GM23338 (cell line): ENCODE results near the gene ALDH9A1.

Experiments used
- CREB1 ChIP-seq: fragments of 250-450 bp; sonication (Bioruptor Pico); IDR thresholded peaks from 2 replicates; pipeline ENCODE4 v1.5.0; 2020; ENCODE audit warnings: low read depth, mild to moderate bottlenecking, moderate library complexity
- CTCF ChIP-seq, 2 experiments: fragments of 200-600 bp in 1 of 2; sonication (generic) in 1 of 2; conservative IDR thresholded peaks; 2 replicates each; pipeline versions ENCODE4 v1.5.1 to v1.6.1; 2016 to 2017; ENCODE audit warnings: antibody characterized with exemption in 2 of 2, low read depth in 2 of 2, mild to moderate bottlenecking in 2 of 2, moderate library complexity in 1 of 2
- EZH2 ChIP-seq: fragments of 200-600 bp; sonication (generic); IDR thresholded peaks from one replicate; pipeline ENCODE4 v1.8.0; 2017; ENCODE audit warnings: antibody characterized with exemption, mild to moderate bottlenecking, low read depth; ENCODE audit not compliant: unreplicated experiment
- EZH2phosphoT487 ChIP-seq: fragments of 200-600 bp; sonication (generic); IDR thresholded peaks from one replicate; pipeline ENCODE4 v1.8.1; 2018; ENCODE audit warnings: antibody characterized with exemption; ENCODE audit not compliant: unreplicated experiment
- NANOG ChIP-seq: IDR thresholded peaks from 2 replicates; pipeline ENCODE4 v1.6.1; 2016; ENCODE audit warnings: antibody characterized with exemption, borderline replicate concordance
- POLR2AphosphoS5 ChIP-seq: IDR thresholded peaks from 2 replicates; pipeline ENCODE4 v1.6.1; 2016; ENCODE audit warnings: antibody characterized with exemption, low read depth
- REST ChIP-seq: IDR thresholded peaks from one replicate; pipeline ENCODE4 v1.6.1; 2018; ENCODE audit warnings: antibody characterized with exemption; ENCODE audit not compliant: unreplicated experiment
- ZNF331 ChIP-seq: fragments of 250-450 bp; sonication (Bioruptor Pico); IDR thresholded peaks from 2 replicates; pipeline ENCODE4 v1.5.0; 2020; ENCODE audit warnings: low read depth, mild to moderate bottlenecking, moderate library complexity
- TF ChIP-seq, protein P1 (sequence below): fragments of 250-450 bp; sonication (Bioruptor Pico); IDR thresholded peaks from 2 replicates; pipeline ENCODE4 v1.5.0; 2020; ENCODE audit warnings: mild to moderate bottlenecking, moderate library complexity

- TF ChIP-seq CTCF (conservative IDR thresholded peaks at IDR 0.05; ENCODE audit: low read depth in 2 of 2) (no peak), POLR2AphosphoS5 (no peak), EZH2phosphoT487 (no peak), ZNF331 (CRISPR knock-in tag) (no peak), EZH2 (no peak), CREB1 (CRISPR knock-in tag) (no peak), REST (no peak), NANOG (no peak)
- TF ChIP-seq, protein P1, sequence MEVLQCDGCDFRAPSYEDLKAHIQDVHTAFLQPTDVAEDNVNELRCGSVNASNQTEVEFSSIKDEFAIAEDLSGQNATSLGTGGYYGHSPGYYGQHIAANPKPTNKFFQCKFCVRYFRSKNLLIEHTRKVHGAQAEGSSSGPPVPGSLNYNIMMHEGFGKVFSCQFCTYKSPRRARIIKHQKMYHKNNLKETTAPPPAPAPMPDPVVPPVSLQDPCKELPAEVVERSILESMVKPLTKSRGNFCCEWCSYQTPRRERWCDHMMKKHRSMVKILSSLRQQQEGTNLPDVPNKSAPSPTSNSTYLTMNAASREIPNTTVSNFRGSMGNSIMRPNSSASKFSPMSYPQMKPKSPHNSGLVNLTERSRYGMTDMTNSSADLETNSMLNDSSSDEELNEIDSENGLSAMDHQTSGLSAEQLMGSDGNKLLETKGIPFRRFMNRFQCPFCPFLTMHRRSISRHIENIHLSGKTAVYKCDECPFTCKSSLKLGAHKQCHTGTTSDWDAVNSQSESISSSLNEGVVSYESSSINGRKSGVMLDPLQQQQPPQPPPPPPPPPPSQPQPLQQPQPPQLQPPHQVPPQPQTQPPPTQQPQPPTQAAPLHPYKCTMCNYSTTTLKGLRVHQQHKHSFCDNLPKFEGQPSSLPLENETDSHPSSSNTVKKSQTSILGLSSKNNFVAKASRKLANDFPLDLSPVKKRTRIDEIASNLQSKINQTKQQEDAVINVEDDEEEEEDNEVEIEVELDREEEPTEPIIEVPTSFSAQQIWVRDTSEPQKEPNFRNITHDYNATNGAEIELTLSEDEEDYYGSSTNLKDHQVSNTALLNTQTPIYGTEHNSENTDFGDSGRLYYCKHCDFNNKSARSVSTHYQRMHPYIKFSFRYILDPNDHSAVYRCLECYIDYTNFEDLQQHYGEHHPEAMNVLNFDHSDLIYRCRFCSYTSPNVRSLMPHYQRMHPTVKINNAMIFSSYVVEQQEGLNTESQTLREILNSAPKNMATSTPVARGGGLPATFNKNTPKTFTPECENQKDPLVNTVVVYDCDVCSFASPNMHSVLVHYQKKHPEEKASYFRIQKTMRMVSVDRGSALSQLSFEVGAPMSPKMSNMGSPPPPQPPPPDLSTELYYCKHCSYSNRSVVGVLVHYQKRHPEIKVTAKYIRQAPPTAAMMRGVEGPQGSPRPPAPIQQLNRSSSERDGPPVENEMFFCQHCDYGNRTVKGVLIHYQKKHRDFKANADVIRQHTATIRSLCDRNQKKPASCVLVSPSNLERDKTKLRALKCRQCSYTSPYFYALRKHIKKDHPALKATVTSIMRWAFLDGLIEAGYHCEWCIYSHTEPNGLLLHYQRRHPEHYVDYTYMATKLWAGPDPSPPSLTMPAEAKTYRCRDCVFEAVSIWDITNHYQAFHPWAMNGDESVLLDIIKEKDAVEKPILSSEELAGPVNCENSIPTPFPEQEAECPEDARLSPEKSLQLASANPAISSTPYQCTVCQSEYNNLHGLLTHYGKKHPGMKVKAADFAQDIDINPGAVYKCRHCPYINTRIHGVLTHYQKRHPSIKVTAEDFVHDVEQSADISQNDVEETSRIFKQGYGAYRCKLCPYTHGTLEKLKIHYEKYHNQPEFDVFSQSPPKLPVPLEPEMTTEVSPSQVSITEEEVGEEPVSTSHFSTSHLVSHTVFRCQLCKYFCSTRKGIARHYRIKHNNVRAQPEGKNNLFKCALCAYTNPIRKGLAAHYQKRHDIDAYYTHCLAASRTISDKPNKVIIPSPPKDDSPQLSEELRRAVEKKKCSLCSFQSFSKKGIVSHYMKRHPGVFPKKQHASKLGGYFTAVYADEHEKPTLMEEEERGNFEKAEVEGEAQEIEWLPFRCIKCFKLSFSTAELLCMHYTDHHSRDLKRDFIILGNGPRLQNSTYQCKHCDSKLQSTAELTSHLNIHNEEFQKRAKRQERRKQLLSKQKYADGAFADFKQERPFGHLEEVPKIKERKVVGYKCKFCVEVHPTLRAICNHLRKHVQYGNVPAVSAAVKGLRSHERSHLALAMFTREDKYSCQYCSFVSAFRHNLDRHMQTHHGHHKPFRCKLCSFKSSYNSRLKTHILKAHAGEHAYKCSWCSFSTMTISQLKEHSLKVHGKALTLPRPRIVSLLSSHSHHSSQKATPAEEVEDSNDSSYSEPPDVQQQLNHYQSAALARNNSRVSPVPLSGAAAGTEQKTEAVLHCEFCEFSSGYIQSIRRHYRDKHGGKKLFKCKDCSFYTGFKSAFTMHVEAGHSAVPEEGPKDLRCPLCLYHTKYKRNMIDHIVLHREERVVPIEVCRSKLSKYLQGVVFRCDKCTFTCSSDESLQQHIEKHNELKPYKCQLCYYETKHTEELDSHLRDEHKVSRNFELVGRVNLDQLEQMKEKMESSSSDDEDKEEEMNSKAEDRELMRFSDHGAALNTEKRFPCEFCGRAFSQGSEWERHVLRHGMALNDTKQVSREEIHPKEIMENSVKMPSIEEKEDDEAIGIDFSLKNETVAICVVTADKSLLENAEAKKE (CRISPR knock-in tag), result no peak
Observed at GRCh38 chr1:165619647-165620151, 78.7 kb downstream of the ALDH9A1 start.
